PFSK-1 (cell line): ENCODE measurements around the gene APOM.

Experiments used
- FOXP2 ChIP-seq: optimal IDR thresholded peaks from 2 replicates; pipeline ENCODE3; 2011; ENCODE audit warnings: borderline replicate concordance, control low read depth, inconsistent platforms; ENCODE audit not compliant: insufficient read depth; ENCODE audit errors: extremely low read length, extremely low read depth
- POLR2AphosphoS5 ChIP-seq: IDR thresholded peaks from 2 replicates; pipeline ENCODE4 v1.6.1; 2012; ENCODE audit warnings: low read depth, mild to moderate bottlenecking, control low read depth, low read length, moderate library complexity
- REST ChIP-seq, 2 experiments: IDR thresholded peaks; 2 replicates each; pipeline versions ENCODE4 v1.6.1 to v1.8.0; 2011 to 2012; ENCODE audit warnings: low read depth in 2 of 2, low read length in 2 of 2, control low read depth in 1 of 2, inconsistent platforms in 1 of 2, mild to moderate bottlenecking in 1 of 2, moderate library complexity in 1 of 2; ENCODE audit not compliant: insufficient read depth in 1 of 2
- SIN3A ChIP-seq: IDR thresholded peaks from 2 replicates; pipeline ENCODE4 v1.6.1; 2012; ENCODE audit warnings: mild to moderate bottlenecking, low read length, moderate library complexity, borderline replicate concordance; ENCODE audit not compliant: insufficient read depth
- TAF1 ChIP-seq: IDR thresholded peaks from 2 replicates; pipeline ENCODE4 v1.6.1; 2012; ENCODE audit warnings: low read length, control low read depth, borderline replicate concordance; ENCODE audit not compliant: insufficient read depth

APOM gene

GRCh38 chr6:31691564-31692108, 35.9 kb downstream of the APOM start:
- TF ChIP-seq POLR2AphosphoS5 (no peak), REST (IDR thresholded peaks at IDR 0.05; ENCODE audit: insufficient read depth in 1 of 2, low read depth in 2 of 2, low read length in 2 of 2) (no peak), SIN3A (no peak), TAF1 (no peak), FOXP2 (no peak)

- TF ChIP-seq TAF1, result no peak
- TF ChIP-seq FOXP2, result no peak
- no peak for TF ChIP-seq POLR2AphosphoS5
- no peak for TF ChIP-seq REST (IDR thresholded peaks at IDR 0.05; ENCODE audit: insufficient read depth in 1 of 2, low read depth in 2 of 2, low read length in 2 of 2)
- no peak for TF ChIP-seq SIN3A
Observed at GRCh38 chr6:31692353-31692752, 36.7 kb downstream of the APOM start.

- TF ChIP-seq TAF1 (no peak), REST (IDR thresholded peaks at IDR 0.05; ENCODE audit: insufficient read depth in 1 of 2, low read depth in 2 of 2, low read length in 2 of 2) (no peak), FOXP2 (no peak), POLR2AphosphoS5 (no peak), SIN3A (no peak)
Observed at GRCh38 chr6:31692886-31693285, 37.2 kb downstream of the APOM start.

GRCh38 chr6:31693535-31693934, 37.8 kb downstream of the APOM start:
- no peak for TF ChIP-seq TAF1
- TF ChIP-seq SIN3A, result no peak
- TF ChIP-seq REST (IDR thresholded peaks at IDR 0.05; ENCODE audit: insufficient read depth in 1 of 2, low read depth in 2 of 2, low read length in 2 of 2), result no peak
- TF ChIP-seq FOXP2, result no peak
- no peak for TF ChIP-seq POLR2AphosphoS5

GRCh38 chr6:31697555-31697954, 41.9 kb downstream of the APOM start:
- no peak for TF ChIP-seq REST (IDR thresholded peaks at IDR 0.05; ENCODE audit: insufficient read depth in 1 of 2, low read depth in 2 of 2, low read length in 2 of 2)
- no peak for TF ChIP-seq TAF1
- TF ChIP-seq SIN3A, result no peak
- no peak for TF ChIP-seq FOXP2
- TF ChIP-seq POLR2AphosphoS5, result no peak
